Peyer's patch (tissue), 4 donors: ENCODE data around the gene FBXO21.

Experiments
- POLR2A ChIP-seq, 2 donors: fragments of 450-650 bp; IDR thresholded peaks; one replicate each; pipeline ENCODE4 v1.5.1; 2017; ENCODE audit warnings: antibody characterized with exemption in 2 of 2, mild to moderate bottlenecking in 2 of 2, moderate library complexity in 2 of 2
- TF ChIP-seq, protein P1 (sequence below), 6 experiments: fragments of 450-650 bp in 4 of 6; fragments of 200-600 bp in 2 of 6; sonication (generic) in 1 of 6; IDR thresholded peaks; one replicate each; pipeline ENCODE4 v1.5.1; 2017 to 2019; ENCODE audit warnings: antibody characterized with exemption in 6 of 6, mild to moderate bottlenecking in 3 of 6, moderate library complexity in 1 of 6

GRCh38 chr12:117235261-117235660 is 45.0 kb upstream of the FBXO21 start:
- TF ChIP-seq, protein P1, sequence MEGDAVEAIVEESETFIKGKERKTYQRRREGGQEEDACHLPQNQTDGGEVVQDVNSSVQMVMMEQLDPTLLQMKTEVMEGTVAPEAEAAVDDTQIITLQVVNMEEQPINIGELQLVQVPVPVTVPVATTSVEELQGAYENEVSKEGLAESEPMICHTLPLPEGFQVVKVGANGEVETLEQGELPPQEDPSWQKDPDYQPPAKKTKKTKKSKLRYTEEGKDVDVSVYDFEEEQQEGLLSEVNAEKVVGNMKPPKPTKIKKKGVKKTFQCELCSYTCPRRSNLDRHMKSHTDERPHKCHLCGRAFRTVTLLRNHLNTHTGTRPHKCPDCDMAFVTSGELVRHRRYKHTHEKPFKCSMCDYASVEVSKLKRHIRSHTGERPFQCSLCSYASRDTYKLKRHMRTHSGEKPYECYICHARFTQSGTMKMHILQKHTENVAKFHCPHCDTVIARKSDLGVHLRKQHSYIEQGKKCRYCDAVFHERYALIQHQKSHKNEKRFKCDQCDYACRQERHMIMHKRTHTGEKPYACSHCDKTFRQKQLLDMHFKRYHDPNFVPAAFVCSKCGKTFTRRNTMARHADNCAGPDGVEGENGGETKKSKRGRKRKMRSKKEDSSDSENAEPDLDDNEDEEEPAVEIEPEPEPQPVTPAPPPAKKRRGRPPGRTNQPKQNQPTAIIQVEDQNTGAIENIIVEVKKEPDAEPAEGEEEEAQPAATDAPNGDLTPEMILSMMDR (IDR thresholded peaks at IDR 0.05): no peak
- no peak for TF ChIP-seq POLR2A (IDR thresholded peaks at IDR 0.05)
